SHP77 treated with DMSO at 0.1 percent for 48 hours (cell line): ENCODE results near the gene C6orf89.

Experiments used
- DNase-seq: peaks from one replicate; lab custom pipeline; 2025; lab: John Stamatoyannopoulos, UW

The C6orf89 gene

GRCh38 chr6:36885461-36886401, at the start of gene C6orf89:
Gene C6orf89 (plus strand): TSS chr6:36885952. CDS start chr6:36899445, 13,493 bp downstream.
- peak; percentile 90 for DNase-seq

- no peak for DNase-seq
These were observed 49.4 kb upstream of the C6orf89 start for GRCh38 chr6:36836111-36837021.

GRCh38 chr6:36837022-36837339, 48.8 kb upstream of the C6orf89 start:
- DNase-seq = no peak

- no peak for DNase-seq
These were observed 48.1 kb upstream of the C6orf89 start for GRCh38 chr6:36837686-36838085.

- DNase-seq = no peak
These were observed 46.6 kb upstream of the C6orf89 start, which contains the start of gene CPNE5 for GRCh38 chr6:36838896-36839748. Gene CPNE5 (minus strand): TSS chr6:36839444. CDS start chr6:36839377, 67 bp downstream.

GRCh38 chr6:36839749-36840431, 45.9 kb upstream of the C6orf89 start:
- DNase-seq = no peak

- no peak for DNase-seq
These were observed 45.0 kb upstream of the C6orf89 start for GRCh38 chr6:36840432-36841403.

- no peak for DNase-seq
These were observed 44.0 kb upstream of the C6orf89 start for GRCh38 chr6:36841756-36842155.

GRCh38 chr6:36843170-36843569, 42.6 kb upstream of the C6orf89 start:
- no peak for DNase-seq

GRCh38 chr6:36844232-36845170, 41.3 kb upstream of the C6orf89 start:
- no peak for DNase-seq

- no peak for DNase-seq
These were observed 40.5 kb upstream of the C6orf89 start for GRCh38 chr6:36845233-36845632.

- DNase-seq = no peak
These were observed 38.6 kb upstream of the C6orf89 start for GRCh38 chr6:36847152-36847551.

- DNase-seq = no peak
These were observed 37.8 kb upstream of the C6orf89 start for GRCh38 chr6:36847991-36848390.

- peak; percentile 6 for DNase-seq
These were observed 36.9 kb upstream of the C6orf89 start for GRCh38 chr6:36848658-36849441.

GRCh38 chr6:36850021-36850420, 35.7 kb upstream of the C6orf89 start:
- no peak for DNase-seq

- no peak for DNase-seq
These were observed 34.6 kb upstream of the C6orf89 start for GRCh38 chr6:36851149-36851614.

GRCh38 chr6:36851626-36852025, 34.1 kb upstream of the C6orf89 start:
- DNase-seq = no peak
